Loucy (cell line): ENCODE results near the gene CPA5.

Experiments
- CTCF ChIP-seq: fragments of 200-600 bp; sonication (generic); conservative IDR thresholded peaks from 2 replicates; pipeline ENCODE4 v1.5.1; 2014; ENCODE audit warnings: mild to moderate bottlenecking, antibody characterized with exemption, low read length
- EZH2phosphoT487 ChIP-seq: fragments of 200-600 bp; IDR thresholded peaks from 2 replicates; pipeline ENCODE4 v1.6.1; 2018; ENCODE audit warnings: antibody characterized with exemption, mild to moderate bottlenecking, moderate library complexity, borderline replicate concordance

- no peak for TF ChIP-seq CTCF
- TF ChIP-seq EZH2phosphoT487: no peak
Measured at GRCh38 chr7:130367836-130368746, 23.5 kb downstream of the CPA5 start.
